ENCODE measurements around the gene PTGER1.

PTGER1 gene

DNA sequence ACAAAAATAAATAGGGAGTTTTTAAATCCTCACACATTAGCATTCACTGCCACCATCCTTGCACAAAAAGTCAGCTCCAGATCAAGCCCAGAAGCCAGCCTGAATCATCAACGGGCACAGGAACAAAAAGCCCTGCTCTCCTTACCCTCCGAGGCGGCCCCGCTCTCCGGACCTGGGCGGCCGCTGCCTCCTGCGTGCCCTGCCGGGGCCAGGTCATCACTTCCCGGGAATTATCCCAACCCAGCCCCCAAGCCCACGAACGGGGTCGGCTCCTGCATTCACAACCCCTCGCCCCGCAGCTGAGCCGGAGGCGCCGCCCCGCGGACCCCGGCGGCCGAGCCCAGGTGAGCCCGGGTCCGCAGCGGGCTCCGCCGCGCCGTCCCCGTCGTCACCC lies 42.3 kb upstream of the PTGER1 start:
- ChIA-PET POLR2A (interaction anchor here (1.0 to 2.6 kb wide), 13 partner anchors 8 to 136 kb away, joined by 3 to 34 read pairs (median 5); partner anchors contain the start of genes ADGRE5, DDX39A, GIPC1 and PTGER1), CTCF (interaction anchor here (1.0 to 1.2 kb wide), 2 partner anchors 37 to 39 kb away, joined by 3 to 4 read pairs; no protein-coding TSS in a partner anchor)
- TF ChIP-seq, protein P1, sequence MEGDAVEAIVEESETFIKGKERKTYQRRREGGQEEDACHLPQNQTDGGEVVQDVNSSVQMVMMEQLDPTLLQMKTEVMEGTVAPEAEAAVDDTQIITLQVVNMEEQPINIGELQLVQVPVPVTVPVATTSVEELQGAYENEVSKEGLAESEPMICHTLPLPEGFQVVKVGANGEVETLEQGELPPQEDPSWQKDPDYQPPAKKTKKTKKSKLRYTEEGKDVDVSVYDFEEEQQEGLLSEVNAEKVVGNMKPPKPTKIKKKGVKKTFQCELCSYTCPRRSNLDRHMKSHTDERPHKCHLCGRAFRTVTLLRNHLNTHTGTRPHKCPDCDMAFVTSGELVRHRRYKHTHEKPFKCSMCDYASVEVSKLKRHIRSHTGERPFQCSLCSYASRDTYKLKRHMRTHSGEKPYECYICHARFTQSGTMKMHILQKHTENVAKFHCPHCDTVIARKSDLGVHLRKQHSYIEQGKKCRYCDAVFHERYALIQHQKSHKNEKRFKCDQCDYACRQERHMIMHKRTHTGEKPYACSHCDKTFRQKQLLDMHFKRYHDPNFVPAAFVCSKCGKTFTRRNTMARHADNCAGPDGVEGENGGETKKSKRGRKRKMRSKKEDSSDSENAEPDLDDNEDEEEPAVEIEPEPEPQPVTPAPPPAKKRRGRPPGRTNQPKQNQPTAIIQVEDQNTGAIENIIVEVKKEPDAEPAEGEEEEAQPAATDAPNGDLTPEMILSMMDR (IDR thresholded peaks at IDR 0.05; ENCODE audit: insufficient read depth, low read length, missing control alignments), result no peak
- peak overlapping the region; percentile 96 for H3K4me3 ChIP-seq (ENCODE audit: low read depth, low read length)
- no peak for DNase-seq (ENCODE audit: low read depth, low spot score)

DNA sequence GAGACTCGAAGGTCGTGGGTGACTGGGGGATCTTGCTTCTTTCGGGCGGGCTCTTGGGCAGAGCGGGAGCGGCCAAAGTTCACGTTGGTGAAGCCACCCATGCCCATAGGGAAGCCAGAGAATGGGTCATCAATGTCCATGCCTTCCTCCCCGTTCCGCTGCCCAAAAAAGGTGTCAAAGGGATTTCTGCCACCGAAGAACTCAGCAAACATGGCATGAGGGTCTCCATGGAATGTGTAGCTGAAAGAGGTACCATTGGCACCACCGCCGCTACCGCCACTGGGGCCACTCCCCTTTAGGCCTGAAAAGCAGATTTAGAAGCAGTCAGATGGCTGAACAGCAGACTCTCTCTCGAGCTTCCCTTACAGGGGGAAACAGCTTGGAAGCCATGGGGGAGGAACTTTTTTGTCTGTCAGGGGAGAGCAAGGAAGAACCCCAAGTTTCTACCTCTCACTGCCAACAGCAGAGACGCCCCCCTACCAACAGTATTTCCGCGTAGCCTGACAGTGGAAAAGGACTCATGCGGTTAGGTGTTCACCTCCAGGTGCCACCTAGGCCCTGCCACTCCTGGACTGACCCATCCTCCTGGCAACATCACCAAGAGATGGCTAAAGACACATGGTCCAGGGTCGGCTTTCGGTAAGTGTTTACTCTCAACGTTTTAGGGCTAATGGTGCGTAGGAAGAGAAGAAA lies 41.7 kb upstream of the PTGER1 start:
- POLR2A ChIA-PET, result interaction anchor here (0.6 to 2.6 kb wide), 7 partner anchors 7 to 47 kb away, joined by 3 to 34 read pairs (median 6); partner anchors contain the start of genes GIPC1 and PTGER1
- peak overlapping the region; percentile 96 for H3K4me3 ChIP-seq (ENCODE audit: low read depth, low read length)
- CTCF ChIA-PET, result interaction anchor here (1.4 to 2.0 kb wide), 2 partner anchors 12 to 31 kb away, joined by 3 to 13 read pairs; no protein-coding TSS in a partner anchor
- DNase-seq (ENCODE audit: low read depth, low spot score), result no peak
- TF ChIP-seq, protein P1 (IDR thresholded peaks at IDR 0.05; ENCODE audit: insufficient read depth, low read length, missing control alignments), result no peak

DNA sequence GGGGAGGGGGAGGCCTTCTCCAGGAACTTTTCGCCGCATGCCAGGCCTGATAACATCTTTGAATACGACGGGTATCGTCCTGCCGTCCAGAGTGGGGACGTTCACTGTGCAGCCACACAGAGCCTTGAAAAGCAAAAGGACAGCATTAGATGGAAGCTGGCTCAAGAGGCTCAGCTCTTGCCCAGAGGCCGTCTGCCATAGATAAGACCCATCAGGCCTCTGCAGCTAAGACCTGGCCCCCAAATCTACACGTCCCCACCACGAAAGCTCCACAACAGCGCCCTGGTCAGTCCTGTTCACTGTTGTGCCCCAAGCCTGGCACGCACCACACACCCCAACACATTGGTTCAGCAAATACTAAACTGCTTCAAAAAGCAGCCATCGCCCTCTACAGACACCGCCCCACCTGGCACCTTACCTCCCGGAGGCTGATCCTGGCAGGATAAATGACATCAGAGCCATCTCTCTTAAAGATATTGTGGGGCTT lies 40.9 kb upstream of the PTGER1 start:
- TF ChIP-seq, protein P1 (IDR thresholded peaks at IDR 0.05; ENCODE audit: insufficient read depth, low read length, missing control alignments), result no peak
- peak overlapping the region; percentile 96 for H3K4me3 ChIP-seq (ENCODE audit: low read depth, low read length)
- POLR2A ChIA-PET, result no interaction called here
- DNase-seq (ENCODE audit: low read depth, low spot score), result no peak
- CTCF ChIA-PET, result interaction anchor here (1.4 to 2.0 kb wide), 2 partner anchors 11 to 30 kb away, joined by 3 to 13 read pairs; no protein-coding TSS in a partner anchor

DNA sequence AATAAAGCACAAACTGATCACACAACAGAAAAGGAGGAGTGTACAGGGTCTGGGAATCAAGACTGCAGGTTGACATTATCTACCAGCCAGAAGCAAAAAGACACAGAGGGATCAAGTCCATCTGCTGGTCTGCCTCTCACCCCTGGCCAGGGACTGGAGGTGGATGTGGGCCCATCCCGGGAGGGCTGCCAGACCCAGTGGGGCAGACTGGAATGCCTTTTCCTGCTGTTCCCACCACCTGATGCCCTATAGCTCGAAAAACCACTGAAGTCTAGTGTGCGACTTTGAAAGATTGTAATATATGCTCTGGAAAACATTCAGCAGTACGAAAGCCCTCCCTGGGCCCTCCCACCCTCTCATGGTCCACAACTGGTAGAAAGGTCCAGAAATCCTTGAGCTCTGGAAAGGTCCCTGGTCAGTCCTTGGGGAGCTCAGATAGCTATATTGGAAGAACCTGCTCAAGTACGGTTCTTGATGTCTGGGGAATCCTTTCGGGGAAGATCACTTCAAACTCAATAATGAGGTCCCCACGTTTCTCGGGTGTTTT lies 40.4 kb upstream of the PTGER1 start:
- POLR2A ChIA-PET, result no interaction called here
- H3K4me3 ChIP-seq (ENCODE audit: low read depth, low read length), result no peak overlapping the region; the same call in 1 of the 2 replicates
- CTCF ChIA-PET, result interaction anchor here (1.4 to 2.0 kb wide), 2 partner anchors 11 to 30 kb away, joined by 3 to 13 read pairs; no protein-coding TSS in a partner anchor
- TF ChIP-seq, protein P1 (IDR thresholded peaks at IDR 0.05; ENCODE audit: insufficient read depth, low read length, missing control alignments), result no peak
- no peak for DNase-seq (ENCODE audit: low read depth, low spot score)

DNA sequence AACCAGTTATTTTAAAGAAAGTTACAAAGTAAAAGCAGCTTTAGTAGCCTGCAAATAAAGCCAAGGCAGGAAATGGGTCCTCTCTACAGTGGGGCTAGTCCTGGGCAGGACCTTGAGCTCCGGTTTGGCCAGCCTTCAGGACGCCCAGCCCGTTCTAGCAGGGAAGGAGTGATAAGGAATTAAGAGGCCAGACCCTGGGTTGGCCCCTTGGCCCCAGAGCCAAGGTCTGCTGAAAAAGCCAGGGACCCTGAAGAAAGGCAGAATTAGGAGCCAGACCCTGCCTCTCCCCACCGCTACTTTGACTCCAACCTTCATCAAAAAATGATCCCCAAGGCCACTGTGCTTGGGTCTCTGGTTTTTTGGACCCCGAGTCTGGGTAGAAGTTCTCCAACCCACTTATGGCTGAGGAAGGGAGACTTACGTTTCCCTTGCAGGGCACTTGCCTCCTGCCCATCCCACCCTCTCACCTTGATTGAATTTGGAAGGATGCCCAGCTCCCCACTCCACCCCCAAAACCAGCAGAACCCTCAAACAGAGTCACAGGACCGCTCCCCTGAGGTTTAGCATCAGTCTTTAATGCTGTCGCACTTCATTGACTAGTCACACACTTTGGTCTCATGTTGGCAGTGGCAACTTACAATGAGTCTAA lies 39.2 kb upstream of the PTGER1 start:
- POLR2A ChIA-PET, result no interaction called here
- CTCF ChIA-PET, result interaction anchor here (0.8 to 1.0 kb wide), 2 partner anchors 9 to 40 kb away, joined by 3 to 4 read pairs; partner anchors contain the start of gene PTGER1
- TF ChIP-seq, protein P1 (IDR thresholded peaks at IDR 0.05; ENCODE audit: insufficient read depth, low read length, missing control alignments), result no peak
- no peak overlapping the region for H3K4me3 ChIP-seq (ENCODE audit: low read depth, low read length)
- no peak for DNase-seq (ENCODE audit: low read depth, low spot score)
